K562 (cell line): ENCODE results near the gene KCTD13. TPM values are rescaled to one million over a fixed set of nuclear protein-coding genes. Genes with fewer than 3 reads are reported as not detected.

ENCODE experiments used
- ATAC-seq: fragments of 200-7000 bp; cut with Tn5 transposase; 3 replicates; pipeline ENCODE4 v1.9.1; 2020; ENCODE audit warnings: moderate library complexity
- BruUV-seq: library from RNA; stranded (reverse); fragments of 400-500 nt; replicated peaks from 2 replicates; lab custom pipeline; 2021; lab: Mats Ljungman, UMichigan
- CTCF ChIA-PET: fragments of 300-600 bp; formaldehyde crosslinking; extraction: SDS; loops from one replicate; lab custom pipeline; 2021; ENCODE audit warnings: low intra/inter-chr PET ratio; lab: Yijun Ruan, JAX
- POLR2A ChIA-PET: fragments of 300-600, 350-650 bp; sonication (Branson Sonifier 250); formaldehyde crosslinking; extraction: SDS; loops from one replicate; lab custom pipeline; 2021; ENCODE audit warnings: antibody characterized with exemption, inconsistent platforms; lab: Yijun Ruan, JAX
- DNase-seq, 4 experiments: peaks; one replicate each; pipeline versions ENCODE4 v3.0.0 to v3.0.0-alpha.2; 2011 to 2018; ENCODE audit warnings: low spot score in 3 of 4, mixed read lengths in 3 of 4; ENCODE audit errors: extremely low read depth in 1 of 4
- FAIRE-seq: peaks from 2 replicates; lab custom pipeline; 2011; peaks lifted over from hg19 to GRCh38; lab: Jason Lieb, UNC
- H2AFZ ChIP-seq: 2 replicates; pipeline ENCODE4 v1.6.0; 2011; ENCODE audit warnings: low read depth, low read length, control low read depth, inconsistent platforms
- H3K27ac ChIP-seq: fragments of 200-600 bp; 3 replicates; pipeline ENCODE4 v1.8.0; 2011; ENCODE audit warnings: low read depth, mild to moderate bottlenecking, control low read depth, inconsistent platforms, low read length, moderate library complexity, mixed read lengths; ENCODE audit errors: extremely low read depth
- H3K27me3 ChIP-seq, 2 experiments: fragments of 300-600 bp in 1 of 2; 2 replicates in 1 of 2; 3 replicates in 1 of 2; pipeline versions ENCODE4 v1.6.0 to v1.8.0; 2011; ENCODE audit warnings: inconsistent platforms in 2 of 2, low read length in 2 of 2, mild to moderate bottlenecking in 1 of 2, mixed read lengths in 1 of 2, moderate library complexity in 1 of 2; ENCODE audit not compliant: control insufficient read depth in 2 of 2, insufficient read depth in 2 of 2
- H3K36me3 ChIP-seq: fragments of 300-600 bp; 3 replicates; pipeline ENCODE4 v1.8.0; 2011; ENCODE audit warnings: mild to moderate bottlenecking, low read length, inconsistent platforms; ENCODE audit not compliant: control insufficient read depth, insufficient read depth
- H3K4me1 ChIP-seq, 2 experiments: fragments of 200-600 bp in 1 of 2; replicated peaks in 1 of 2; 2 replicates in 1 of 2; 3 replicates in 1 of 2; pipeline versions ENCODE4 v1.5.1 to v1.8.0; 2011; ENCODE audit warnings: inconsistent platforms in 2 of 2, low read length in 2 of 2, mild to moderate bottlenecking in 1 of 2, mixed read lengths in 1 of 2, moderate library complexity in 1 of 2; ENCODE audit not compliant: control insufficient read depth in 2 of 2, insufficient read depth in 2 of 2
- H3K4me2 ChIP-seq: 2 replicates; pipeline ENCODE4 v1.6.1; 2011; ENCODE audit warnings: low read length, control low read depth, inconsistent platforms, mixed read lengths; ENCODE audit not compliant: insufficient read depth
- H3K4me3 ChIP-seq: fragments of 200-600 bp; sonication (generic), shearing (Covaris generic); 2 replicates; pipeline ENCODE4 v1.5.1; 2016; ENCODE audit warnings: control low read depth, inconsistent platforms
- H3K79me2 ChIP-seq: fragments of 200-600 bp; 3 replicates; pipeline ENCODE4 v1.8.0; 2011; ENCODE audit warnings: low read length, inconsistent platforms; ENCODE audit not compliant: control insufficient read depth, insufficient read depth
- H3K9ac ChIP-seq, 2 experiments: 2 replicates each; pipeline versions ENCODE4 v1.6.0 to v1.6.1; 2011; ENCODE audit warnings: low read depth in 2 of 2, low read length in 2 of 2, control low read depth in 1 of 2, inconsistent platforms in 1 of 2, mild to moderate bottlenecking in 1 of 2, mixed read lengths in 1 of 2; ENCODE audit not compliant: insufficient read depth in 1 of 2
- H3K9me1 ChIP-seq: one replicate; pipeline ENCODE4 v1.6.0; 2011; ENCODE audit warnings: inconsistent platforms, mild to moderate bottlenecking, low read length, moderate library complexity; ENCODE audit not compliant: control insufficient read depth, insufficient read depth
- H3K9me3 ChIP-seq: replicated peaks from 2 replicates; pipeline ENCODE4 v1.5.1; 2011; ENCODE audit warnings: low read depth, low read length, inconsistent platforms; ENCODE audit not compliant: control insufficient read depth, insufficient read depth
- H4K20me1 ChIP-seq: replicated peaks from 2 replicates; pipeline ENCODE4 v1.6.1; 2011; ENCODE audit warnings: low read length, inconsistent platforms, mixed read lengths; ENCODE audit not compliant: control insufficient read depth, insufficient read depth
- BHLHE40 ChIP-seq: IDR thresholded peaks from 2 replicates; pipeline ENCODE4 v1.6.1; 2011; ENCODE audit warnings: low read length, improper control_type of control experiment
- HNRNPK ChIP-seq: fragments of 200-400 bp; formaldehyde crosslinking; IDR thresholded peaks from one replicate; pipeline ENCODE4 v1.6.1; 2018; ENCODE audit warnings: mild to moderate bottlenecking, low read depth, low read length; ENCODE audit not compliant: poor library complexity, severe bottlenecking
- TRIM24 ChIP-seq, 2 experiments: fragments of 450-650 bp; IDR thresholded peaks; 2 replicates each; pipeline ENCODE4 v1.6.1; 2016
- ZNF324 ChIP-seq: fragments of 250-450 bp; sonication (Bioruptor Pico); IDR thresholded peaks from 2 replicates; pipeline ENCODE4 v1.4.0; 2020; ENCODE audit warnings: mild to moderate bottlenecking
- WGBS: fragments of 100-300 bp; shearing (Covaris generic); methylation state at CpG from one replicate; pipeline ENCODE4 v1.1.6; 2016; ENCODE audit warnings: low coverage, mixed read lengths; ENCODE audit not compliant: insufficient coverage; ENCODE audit errors: missing lambda C conversion rate; 5-methylcytosine and 5-hydroxymethylcytosine counted together
- in situ Hi-C: fragments of 300-500 bp; cut with MboI; formaldehyde crosslinking; loops from 4 replicates; pipeline ENCODE4 v1.15.0; 2018; ENCODE audit warnings: inconsistent platforms, mixed read lengths
- intact Hi-C: fragments of 100-400 bp; cut with micrococcal nuclease; formaldehyde crosslinking; loops from 2 replicates; pipeline ENCODE4 v1.14.2; 2022
- polyA plus RNA-seq, 8 experiments: library from polyadenylated mRNA; depleted of rRNA in 4 of 8; stranded (reverse) in 5 of 8; unstranded in 3 of 8; fragments of >200 nt; fragmentation: Nextera tagmentation in 2 of 8; fragmentation: Illumina TruSeq in 1 of 8; extraction: Ambion mirVana in 2 of 8; extraction: Trizol in 1 of 8; gene quantifications; 2 replicates each; pipeline versions ENCODE4 v1.2.1 to v1.2.3, GENCODE V29; 2011 to 2014; ENCODE audit warnings: inconsistent platforms in 1 of 8, missing spikeins in 1 of 8
- total RNA-seq, 7 experiments: library from RNA; depleted of rRNA in 6 of 7; stranded (reverse); fragments of >200 nt in 6 of 7; fragmentation: Illumina TruSeq in 2 of 7; extraction: Trizol in 2 of 7; gene quantifications; 2 replicates each; pipeline versions ENCODE4 v1.2.1 to v1.2.3, GENCODE V29; 2011 to 2021; ENCODE audit warnings: low replicate concordance in 1 of 7

Gene KCTD13
- total and polyA plus RNA-seq, 9 of the 15 experiments (the other 6 are each of a cell fraction or from before 2014, with no cell fraction given) = 1.0 to 20.6 (median 9.8) TPM

GRCh38 chr16:29950806-29951461 is 24.9 kb upstream of the KCTD13 start:
- Histone ChIP-seq H3K4me1 (peaks cover 0 to 3% of the 10 kb centered on the region in 2 experiments; a peak in 1 of 5 replicates), H3K9ac (no peak overlapping the region), H4K20me1 (no peaks in the 10 kb centered on the region), H3K9me3 (peaks cover 9% of the 10 kb centered on the region), H2AFZ (no peak overlapping the region), H3K4me3 (no peak overlapping the region), H3K27ac (no peak overlapping the region), H3K27me3 (no peaks in the 10 kb centered on the region), H3K4me2 (no peak overlapping the region), H3K79me2 (no peaks in the 10 kb centered on the region), H3K9me1 (no peaks in the 10 kb centered on the region), H3K36me3 (no peaks in the 10 kb centered on the region)
- no peak for DNase-seq
- intact Hi-C loops = no loop called here
- no TSS peak for BruUV-seq
- no peak for TF ChIP-seq BHLHE40
- ChIA-PET POLR2A (no interaction called here), CTCF (no interaction called here)
- in situ Hi-C loops = no loop called here
- no peak for FAIRE-seq
- 34% methylated on average over 4 of the region's 4 CpGs for WGBS
- no peak for ATAC-seq

GRCh38 chr16:29947897-29948296 is 21.9 kb upstream of the KCTD13 start:
- no peak for FAIRE-seq
- no peak overlapping the region for H2AFZ ChIP-seq
- BruUV-seq = no TSS peak
- H3K9me1 ChIP-seq = no peaks in the 10 kb centered on the region
- DNase-seq = no peak
- peaks cover 16 to 26% of the 10 kb centered on the region in 2 experiments for H3K4me1 ChIP-seq
- intact Hi-C loops = no loop called here
- no peak overlapping the region for H3K9ac ChIP-seq
- peaks cover 5% of the 10 kb centered on the region; the same call in 1 of the 2 replicates for H4K20me1 ChIP-seq
- no peaks in the 10 kb centered on the region for H3K79me2 ChIP-seq
- no peaks in the 10 kb centered on the region for H3K27me3 ChIP-seq
- H3K9me3 ChIP-seq = peaks cover 9% of the 10 kb centered on the region
- WGBS = 40% methylated on average over 2 of the region's 2 CpGs
- H3K4me3 ChIP-seq = no peak overlapping the region
- no peak overlapping the region for H3K4me2 ChIP-seq
- POLR2A ChIA-PET = no interaction called here
- no peak for TF ChIP-seq HNRNPK
- TF ChIP-seq ZNF324 (CRISPR knock-in tag) = peak; percentile 81
- peak; percentile 54 to 69 for TF ChIP-seq TRIM24 (IDR thresholded peaks at IDR 0.05)
- in situ Hi-C loops = no loop called here
- no peak for ATAC-seq
- H3K27ac ChIP-seq = no peak overlapping the region
- CTCF ChIA-PET = no interaction called here
- no peaks in the 10 kb centered on the region for H3K36me3 ChIP-seq
